OCI-LY3 (cell line): Measurements from ENCODE around the gene METAP2.

Source experiments
- EZH2phosphoT487 ChIP-seq: fragments of 200-600 bp; shearing (Covaris generic); IDR thresholded peaks from 2 replicates; pipeline ENCODE4 v1.6.1; 2018; ENCODE audit warnings: antibody characterized with exemption, mixed run types, low read depth
- TF ChIP-seq, protein P1 (sequence below): fragments of 200-600, 300-600 bp; sonication (generic); IDR thresholded peaks from 2 replicates; pipeline ENCODE4 v1.5.1; 2014; ENCODE audit warnings: antibody characterized with exemption, low read length, low read depth

DNA sequence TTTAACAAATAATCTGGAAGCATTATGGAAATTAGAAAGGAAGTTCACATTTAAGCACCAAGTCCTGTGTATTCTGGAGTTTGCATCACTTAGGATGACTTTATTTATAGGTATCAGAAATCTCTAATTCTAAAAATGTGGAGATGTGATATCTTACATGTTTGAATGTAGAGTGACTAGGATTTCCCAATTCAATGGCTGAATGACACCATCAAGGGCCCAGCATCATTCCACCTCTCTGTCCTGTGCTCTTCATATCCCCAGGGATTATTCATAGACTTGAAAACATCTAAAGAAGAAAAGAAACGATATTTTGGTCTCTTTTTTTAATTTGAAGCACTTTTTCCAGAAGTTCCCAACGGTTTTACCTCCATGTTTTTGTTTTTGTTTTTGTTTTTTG, 15.2 kb upstream of the METAP2 start:
- TF ChIP-seq, protein P1, sequence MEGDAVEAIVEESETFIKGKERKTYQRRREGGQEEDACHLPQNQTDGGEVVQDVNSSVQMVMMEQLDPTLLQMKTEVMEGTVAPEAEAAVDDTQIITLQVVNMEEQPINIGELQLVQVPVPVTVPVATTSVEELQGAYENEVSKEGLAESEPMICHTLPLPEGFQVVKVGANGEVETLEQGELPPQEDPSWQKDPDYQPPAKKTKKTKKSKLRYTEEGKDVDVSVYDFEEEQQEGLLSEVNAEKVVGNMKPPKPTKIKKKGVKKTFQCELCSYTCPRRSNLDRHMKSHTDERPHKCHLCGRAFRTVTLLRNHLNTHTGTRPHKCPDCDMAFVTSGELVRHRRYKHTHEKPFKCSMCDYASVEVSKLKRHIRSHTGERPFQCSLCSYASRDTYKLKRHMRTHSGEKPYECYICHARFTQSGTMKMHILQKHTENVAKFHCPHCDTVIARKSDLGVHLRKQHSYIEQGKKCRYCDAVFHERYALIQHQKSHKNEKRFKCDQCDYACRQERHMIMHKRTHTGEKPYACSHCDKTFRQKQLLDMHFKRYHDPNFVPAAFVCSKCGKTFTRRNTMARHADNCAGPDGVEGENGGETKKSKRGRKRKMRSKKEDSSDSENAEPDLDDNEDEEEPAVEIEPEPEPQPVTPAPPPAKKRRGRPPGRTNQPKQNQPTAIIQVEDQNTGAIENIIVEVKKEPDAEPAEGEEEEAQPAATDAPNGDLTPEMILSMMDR = no peak
- TF ChIP-seq EZH2phosphoT487 = no peak
